Forelimb muscle (tissue), 1 donor: ENCODE measurements around the gene CYSTM1. TPM values are rescaled to one million over a fixed set of nuclear protein-coding genes. Genes with fewer than 3 reads are reported as not detected.

Source experiments
- polyA plus RNA-seq: library from polyadenylated mRNA; unstranded; fragments of 120-200 nt; gene quantifications from one replicate; pipeline ENCODE4 v1.2.1, GENCODE V29; 2013; ENCODE audit not compliant: insufficient read length

Gene CYSTM1
- polyA plus RNA-seq, 1 donor: 40.6 TPM

Other genes with a start within 250 kb of the CYSTM1 start
- 1.5 TPM for gene NRG2, start 131.9 kb upstream of the CYSTM1 start, polyA plus RNA-seq
- gene PURA, start 61.1 kb upstream of the CYSTM1 start, polyA plus RNA-seq: 9.6 TPM
- 5.3 TPM for gene IGIP, start 49.3 kb upstream of the CYSTM1 start, polyA plus RNA-seq
- 77.1 TPM for gene PFDN1, start 127.9 kb downstream of the CYSTM1 start, polyA plus RNA-seq
- 25.8 TPM for gene HBEGF, start 171.4 kb downstream of the CYSTM1 start, polyA plus RNA-seq
- 0.19 TPM for gene SLC4A9, start 185.0 kb downstream of the CYSTM1 start, polyA plus RNA-seq
- gene ANKHD1, start 226.6 kb downstream of the CYSTM1 start, polyA plus RNA-seq: 56.7 TPM